SK-N-SH (cell line): Measurements from ENCODE around the gene ESPNL. TPM values are rescaled to one million over a fixed set of nuclear protein-coding genes. Genes with fewer than 3 reads are reported as not detected.

ENCODE experiments used
- CTCF ChIA-PET: fragments of 300-600, 350-600 bp; formaldehyde crosslinking; extraction: SDS; loops from one replicate; lab custom pipeline; 2021; lab: Yijun Ruan, JAX
- POLR2A ChIA-PET: fragments of 350-600 bp; sonication (Branson Sonifier 250); formaldehyde crosslinking; extraction: SDS; loops from one replicate; lab custom pipeline; 2020; ENCODE audit warnings: antibody characterized with exemption, inconsistent platforms; lab: Yijun Ruan, JAX
- DNase-seq: peaks from one replicate; pipeline ENCODE4 v3.0.0; 2012
- H2AFZ ChIP-seq: fragments of 200-600 bp; sonication (generic); 2 replicates; pipeline ENCODE4 v1.8.1; 2016; ENCODE audit warnings: antibody characterized with exemption, mild to moderate bottlenecking, low read depth
- H3F3A ChIP-seq: fragments of 200-600 bp; sonication (generic); replicated peaks from 2 replicates; pipeline ENCODE3; 2016; ENCODE audit warnings: antibody characterized with exemption, mild to moderate bottlenecking; ENCODE audit not compliant: insufficient read depth
- H3K27ac ChIP-seq, 2 experiments: fragments of 200-500 bp in 1 of 2; fragments of 200-600 bp in 1 of 2; sonication (Bioruptor generic) in 1 of 2; sonication (generic), shearing (Covaris generic) in 1 of 2; 2 replicates each; pipeline versions ENCODE4 v1.5.1 to v1.6.1; 2014 to 2016; ENCODE audit warnings: low read depth in 2 of 2, inconsistent platforms in 1 of 2, low read length in 1 of 2, mild to moderate bottlenecking in 1 of 2, mixed read lengths in 1 of 2
- H3K27me3 ChIP-seq: fragments of 200-600 bp; sonication (generic), shearing (Covaris generic); 2 replicates; pipeline ENCODE4 v1.6.1; 2016; ENCODE audit warnings: mixed run types; ENCODE audit not compliant: insufficient read depth
- H3K36me3 ChIP-seq, 2 experiments: fragments of 200-500 bp in 1 of 2; fragments of 200-600 bp in 1 of 2; sonication (Bioruptor generic) in 1 of 2; sonication (generic) in 1 of 2; replicated peaks in 1 of 2; 2 replicates each; pipeline versions ENCODE3 to v1.5.1; 2014 to 2016; ENCODE audit warnings: low read length in 1 of 2, mild to moderate bottlenecking in 1 of 2; ENCODE audit not compliant: insufficient read depth in 2 of 2, control insufficient read depth in 1 of 2
- H3K4me1 ChIP-seq, 2 experiments: fragments of 200-500 bp in 1 of 2; fragments of 200-600 bp in 1 of 2; sonication (Bioruptor generic) in 1 of 2; sonication (generic), shearing (Covaris generic) in 1 of 2; 2 replicates each; pipeline versions ENCODE4 v1.5.1 to v1.6.1; 2014 to 2016; ENCODE audit warnings: low read depth in 1 of 2, low read length in 1 of 2, mixed run types in 1 of 2; ENCODE audit not compliant: insufficient read depth in 2 of 2, control insufficient read depth in 1 of 2
- H3K4me2 ChIP-seq: fragments of 200-600 bp; sonication (generic), shearing (Covaris generic); 2 replicates; pipeline ENCODE4 v1.6.1; 2017; ENCODE audit warnings: mixed run types
- H3K4me3 ChIP-seq, 2 experiments: fragments of 200-500 bp in 1 of 2; fragments of 200-600 bp in 1 of 2; sonication (Bioruptor generic) in 1 of 2; sonication (generic), shearing (Covaris generic) in 1 of 2; 2 replicates each; pipeline versions ENCODE4 v1.5.1 to v1.8.1; 2014 to 2016; ENCODE audit warnings: low read depth in 2 of 2, inconsistent platforms in 1 of 2, low read length in 1 of 2, mild to moderate bottlenecking in 1 of 2, mixed read lengths in 1 of 2, moderate library complexity in 1 of 2
- H3K79me2 ChIP-seq: fragments of 200-600 bp; sonication (generic); 2 replicates; pipeline ENCODE4 v1.8.1; 2017; ENCODE audit warnings: mild to moderate bottlenecking; ENCODE audit not compliant: insufficient read depth
- H3K9ac ChIP-seq: fragments of 200-600 bp; sonication (generic); 2 replicates; pipeline ENCODE4 v1.6.1; 2017; ENCODE audit warnings: mixed run types
- H3K9me2 ChIP-seq: fragments of 200-600 bp; sonication (generic); 2 replicates; pipeline ENCODE4 v1.6.1; 2017; ENCODE audit warnings: mixed run types
- H3K9me3 ChIP-seq: fragments of 200-600 bp; sonication (generic); 2 replicates; pipeline ENCODE4 v1.6.1; 2017; ENCODE audit warnings: mixed run types, mild to moderate bottlenecking, moderate library complexity
- H4K20me1 ChIP-seq: fragments of 200-600 bp; sonication (generic); 2 replicates; pipeline ENCODE4 v1.6.1; 2017; ENCODE audit warnings: mild to moderate bottlenecking, mixed run types; ENCODE audit not compliant: insufficient read depth
- CHD2 ChIP-seq: fragments of 150-350 bp; IDR thresholded peaks from 2 replicates; pipeline ENCODE4 v1.6.1; 2018; ENCODE audit warnings: low read length; ENCODE audit not compliant: partially characterized antibody
- ELF1 ChIP-seq: IDR thresholded peaks from 2 replicates; pipeline ENCODE4 v1.4.0; 2012
- EZH2phosphoT487 ChIP-seq: fragments of 200-600 bp; sonication (generic); IDR thresholded peaks from 2 replicates; pipeline ENCODE4 v1.6.1; 2017; ENCODE audit warnings: low read depth, mixed run types, mild to moderate bottlenecking, antibody characterized with exemption, moderate library complexity, borderline replicate concordance
- FOSL2 ChIP-seq: IDR thresholded peaks from 2 replicates; pipeline ENCODE4 v1.4.0; 2012; ENCODE audit warnings: low read depth, mild to moderate bottlenecking, moderate library complexity, borderline replicate concordance
- FOXJ3 ChIP-seq: sonication (generic); formaldehyde crosslinking; IDR thresholded peaks from 2 replicates; pipeline ENCODE4 v1.5.1; 2020; ENCODE audit warnings: mild to moderate bottlenecking, missing genetic modification reagents
- FOXM1 ChIP-seq: IDR thresholded peaks from 2 replicates; pipeline ENCODE4 v1.4.0; 2012; ENCODE audit warnings: low read depth, mild to moderate bottlenecking
- GABPA ChIP-seq: IDR thresholded peaks from 2 replicates; pipeline ENCODE4 v1.4.0; 2012; ENCODE audit warnings: low read depth, mild to moderate bottlenecking
- GATA2 ChIP-seq: sonication (generic); formaldehyde crosslinking; IDR thresholded peaks from 2 replicates; pipeline ENCODE4 v1.5.0; 2020; ENCODE audit warnings: mild to moderate bottlenecking, missing genetic modification reagents
- JUND ChIP-seq: IDR thresholded peaks from 2 replicates; pipeline ENCODE4 v1.4.0; 2012
- MAX ChIP-seq: IDR thresholded peaks from 2 replicates; pipeline ENCODE4 v1.4.0; 2012; ENCODE audit warnings: low read depth
- MEF2A ChIP-seq: IDR thresholded peaks from 2 replicates; pipeline ENCODE4 v1.4.0; 2012; ENCODE audit warnings: low read depth, borderline replicate concordance
- MXI1 ChIP-seq: IDR thresholded peaks from 2 replicates; pipeline ENCODE4 v1.6.1; 2012; ENCODE audit warnings: mild to moderate bottlenecking, low read depth, low read length, improper control_type of control experiment
- NFIC ChIP-seq: IDR thresholded peaks from 2 replicates; pipeline ENCODE4 v1.4.0; 2012; ENCODE audit warnings: borderline replicate concordance
- POLR2AphosphoS5 ChIP-seq: IDR thresholded peaks from 2 replicates; pipeline ENCODE4 v1.6.1; 2012; ENCODE audit warnings: low read depth, low read length
- RXRA ChIP-seq: IDR thresholded peaks from 2 replicates; pipeline ENCODE4 v1.4.0; 2012; ENCODE audit warnings: low read depth, mild to moderate bottlenecking, borderline replicate concordance
- SIN3A ChIP-seq: IDR thresholded peaks from 2 replicates; pipeline ENCODE4 v1.6.1; 2012; ENCODE audit warnings: low read depth, mild to moderate bottlenecking, low read length, moderate library complexity, borderline replicate concordance
- TCF12 ChIP-seq: IDR thresholded peaks from 2 replicates; pipeline ENCODE4 v1.4.0; 2012
- USF2 ChIP-seq: fragments of 150-350 bp; IDR thresholded peaks from 2 replicates; pipeline ENCODE4 v1.6.1; 2017; ENCODE audit warnings: antibody characterized with exemption, low read length, low read depth, borderline replicate concordance
- YY1 ChIP-seq: IDR thresholded peaks from 2 replicates; pipeline ENCODE4 v1.4.0; 2012; ENCODE audit warnings: low read depth, mild to moderate bottlenecking
- ZBTB33 ChIP-seq: IDR thresholded peaks from 2 replicates; pipeline ENCODE4 v1.4.0; 2012; ENCODE audit warnings: low read depth, borderline replicate concordance
- WGBS: methylation state at CpG from one replicate; pipeline ENCODE4 v1.1.6; 2017; ENCODE audit warnings: low lambda C conversion rate; 5-methylcytosine and 5-hydroxymethylcytosine counted together
- polyA plus RNA-seq, 3 experiments: library from polyadenylated mRNA; depleted of rRNA; stranded (reverse); fragments of >200 nt; gene quantifications; 2 replicates each; pipeline ENCODE4 v1.2.3, GENCODE V29; 2012

Gene ESPNL
- polyA plus RNA-seq, 1 of the 3 experiments (the other 2 are of a cell fraction), result 0.05 TPM

GRCh38 chr2:238128061-238128440, 27.9 kb downstream of the ESPNL start:
- Histone ChIP-seq H3K27ac (no peak overlapping the region), H3K4me3 (no peak overlapping the region), H3K4me1 (no peaks in the 10 kb centered on the region), H3K9ac (no peak overlapping the region), H3K9me2 (no peaks in the 10 kb centered on the region), H2AFZ (no peak overlapping the region), H4K20me1 (no peaks in the 10 kb centered on the region), H3K79me2 (no peaks in the 10 kb centered on the region), H3K4me2 (no peak overlapping the region), H3F3A (no peaks in the 10 kb centered on the region), H3K27me3 (no peaks in the 10 kb centered on the region), H3K36me3 (no peaks in the 10 kb centered on the region), H3K9me3 (no peaks in the 10 kb centered on the region)
- TF ChIP-seq RXRA (no peak), EZH2phosphoT487 (no peak), ZBTB33 (no peak), USF2 (no peak), YY1 (no peak), ELF1 (no peak), FOXM1 (no peak), GATA2 (CRISPR knock-in tag) (no peak), NFIC (no peak), FOXJ3 (CRISPR knock-in tag) (no peak), MEF2A (no peak), MAX (no peak), JUND (no peak), CHD2 (no peak), SIN3A (no peak)
- POLR2A ChIA-PET, result no interaction called here
- DNase-seq, result no peak
- CTCF ChIA-PET, result no interaction called here
- WGBS, result 89% methylated on average over 17 of the region's 22 CpGs

- TF ChIP-seq NFIC, result no peak
- no peak for TF ChIP-seq GABPA
- no peak for TF ChIP-seq MAX
- no peak for TF ChIP-seq CHD2
- no peak for TF ChIP-seq TCF12
- no peak for TF ChIP-seq POLR2AphosphoS5
- no peak for TF ChIP-seq SIN3A
- no peak for TF ChIP-seq MXI1
- no peak for TF ChIP-seq FOSL2
- TF ChIP-seq, all 33 proteins: peak for 0
- CTCF ChIA-PET, result no interaction called here
- no peaks in the 10 kb centered on the region for H3K9me3 ChIP-seq
Observed at GRCh38 chr2:238128534-238129001, 28.4 kb downstream of the ESPNL start.

More at GRCh38 chr2:238128534-238129001, 28.4 kb downstream of the ESPNL start:
- no peak overlapping the region for H3K9ac ChIP-seq
- no peak overlapping the region for H3K27ac ChIP-seq
- DNase-seq, result no peak
- POLR2A ChIA-PET, result no interaction called here
- H3K79me2 ChIP-seq, result no peaks in the 10 kb centered on the region
- H3K4me3 ChIP-seq, result no peak overlapping the region
- 85% methylated on average over 30 of the region's 30 CpGs for WGBS
- H2AFZ ChIP-seq, result no peak overlapping the region
- no peaks in the 10 kb centered on the region for H3K36me3 ChIP-seq
- H3K4me2 ChIP-seq, result no peak overlapping the region
- H4K20me1 ChIP-seq, result no peaks in the 10 kb centered on the region
- no peaks in the 10 kb centered on the region for H3K9me2 ChIP-seq
- H3F3A ChIP-seq, result no peaks in the 10 kb centered on the region
- no peaks in the 10 kb centered on the region for H3K4me1 ChIP-seq
- no peaks in the 10 kb centered on the region for H3K27me3 ChIP-seq
